ENCODE data around the gene STRN3. TPM values are rescaled to one million over a fixed set of nuclear protein-coding genes. Genes with fewer than 3 reads are reported as not detected.
A peak's percentile ranks its signal among the peaks of the same experiment; 100 is the strongest.

Gene STRN3
- total RNA-seq, 6 experiments from 2014 or later = 19.5 to 28.0 (median 21.5) TPM

- no peaks in the 10 kb centered on the region for H3K4me1 ChIP-seq
- ATAC-seq (no peak), DNase-seq (no peak)
- TF ChIP-seq, protein P1, sequence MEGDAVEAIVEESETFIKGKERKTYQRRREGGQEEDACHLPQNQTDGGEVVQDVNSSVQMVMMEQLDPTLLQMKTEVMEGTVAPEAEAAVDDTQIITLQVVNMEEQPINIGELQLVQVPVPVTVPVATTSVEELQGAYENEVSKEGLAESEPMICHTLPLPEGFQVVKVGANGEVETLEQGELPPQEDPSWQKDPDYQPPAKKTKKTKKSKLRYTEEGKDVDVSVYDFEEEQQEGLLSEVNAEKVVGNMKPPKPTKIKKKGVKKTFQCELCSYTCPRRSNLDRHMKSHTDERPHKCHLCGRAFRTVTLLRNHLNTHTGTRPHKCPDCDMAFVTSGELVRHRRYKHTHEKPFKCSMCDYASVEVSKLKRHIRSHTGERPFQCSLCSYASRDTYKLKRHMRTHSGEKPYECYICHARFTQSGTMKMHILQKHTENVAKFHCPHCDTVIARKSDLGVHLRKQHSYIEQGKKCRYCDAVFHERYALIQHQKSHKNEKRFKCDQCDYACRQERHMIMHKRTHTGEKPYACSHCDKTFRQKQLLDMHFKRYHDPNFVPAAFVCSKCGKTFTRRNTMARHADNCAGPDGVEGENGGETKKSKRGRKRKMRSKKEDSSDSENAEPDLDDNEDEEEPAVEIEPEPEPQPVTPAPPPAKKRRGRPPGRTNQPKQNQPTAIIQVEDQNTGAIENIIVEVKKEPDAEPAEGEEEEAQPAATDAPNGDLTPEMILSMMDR (IDR thresholded peaks at IDR 0.05) = no peak
- TF ChIP-seq POLR2A (IDR thresholded peaks at IDR 0.05) = no peak
- H3K27me3 ChIP-seq = no peaks in the 10 kb centered on the region
- H3K36me3 ChIP-seq = no peaks in the 10 kb centered on the region
- intact Hi-C loops (cut with DNase I) = no loop called here
- H3K9me3 ChIP-seq = no peaks in the 10 kb centered on the region
- 36% methylated on average over 1 of the region's 1 CpG for WGBS (ENCODE audit: insufficient coverage, low coverage, low lambda C conversion rate, missing lambda C conversion rate)
- no peak overlapping the region for H3K4me3 ChIP-seq
- no peak overlapping the region for H3K27ac ChIP-seq
These were observed 143.7 kb downstream of the STRN3 start for GRCh38 chr14:30882431-30882830.

DNA sequence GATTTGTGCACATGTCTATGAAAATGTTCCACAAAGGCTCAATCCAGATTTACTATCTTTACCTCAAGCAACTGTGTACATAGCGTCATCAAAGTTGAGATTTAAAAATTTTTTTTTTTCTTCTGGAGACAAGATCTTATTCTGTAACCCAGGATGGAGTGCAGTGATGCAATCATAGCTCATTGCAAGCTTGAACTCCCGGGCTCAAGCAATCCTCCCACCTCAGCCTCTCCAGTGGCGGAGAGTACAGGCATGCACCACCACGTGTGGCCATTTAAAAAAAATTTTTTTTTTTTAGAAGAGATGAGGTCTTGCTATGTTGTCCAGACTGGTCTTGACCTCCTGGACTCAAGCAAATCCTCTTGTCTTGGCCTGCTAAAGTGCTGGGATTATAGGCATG lies 149.5 kb downstream of the STRN3 start:
- H3K9me3 ChIP-seq = no peaks in the 10 kb centered on the region
- intact Hi-C loops (cut with DNase I) = no loop called here
- ATAC-seq (no peak), DNase-seq (no peak)
- TF ChIP-seq POLR2A (IDR thresholded peaks at IDR 0.05) = no peak
- TF ChIP-seq, protein P1 (IDR thresholded peaks at IDR 0.05) = no peak
- 67% methylated on average over 4 of the region's 4 CpGs for WGBS (ENCODE audit: insufficient coverage, low coverage, low lambda C conversion rate, missing lambda C conversion rate)
- H3K27me3 ChIP-seq = peaks cover 0 to 9% of the 10 kb centered on the region in 2 donors
- H3K4me1 ChIP-seq = peaks cover 0 to 18% (median 5%) of the 10 kb centered on the region in 4 donors
- no peak overlapping the region for H3K27ac ChIP-seq
- no peak overlapping the region for H3K4me3 ChIP-seq
- no peaks in the 10 kb centered on the region for H3K36me3 ChIP-seq

DNA sequence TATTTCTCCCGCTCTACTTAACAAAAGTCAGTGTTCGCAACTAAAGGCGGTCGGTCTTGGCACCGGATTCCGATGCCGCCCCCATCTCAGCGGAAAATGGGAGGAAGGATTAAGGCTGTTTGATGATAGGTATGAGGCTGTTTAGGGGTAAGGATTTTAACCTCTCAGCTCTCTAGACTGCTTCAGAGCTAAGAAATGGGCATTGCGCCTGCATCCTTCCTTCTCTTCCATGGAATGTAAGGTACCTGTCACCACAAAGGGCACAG lies 150.5 kb downstream of the STRN3 start:
- TF ChIP-seq, protein P1 (IDR thresholded peaks at IDR 0.05) = no peak
- TF ChIP-seq POLR2A (IDR thresholded peaks at IDR 0.05) = no peak
- peaks cover 0 to 9% of the 10 kb centered on the region in 2 donors for H3K27me3 ChIP-seq
- intact Hi-C loops (cut with DNase I) = no loop called here
- 54% methylated on average over 9 of the region's 9 CpGs for WGBS (ENCODE audit: insufficient coverage, low coverage, low lambda C conversion rate, missing lambda C conversion rate)
- H3K36me3 ChIP-seq = no peaks in the 10 kb centered on the region
- H3K4me1 ChIP-seq = peaks cover 0 to 18% (median 5%) of the 10 kb centered on the region in 4 donors
- no peak for DNase-seq
- H3K4me3 ChIP-seq = no peak overlapping the region
- no peaks in the 10 kb centered on the region for H3K9me3 ChIP-seq
- no peak overlapping the region for H3K27ac ChIP-seq
- ATAC-seq = no peak

GRCh38 chr14:30874999-30875787 lies 151.0 kb downstream of the STRN3 start:
- Histone ChIP-seq H3K27ac (no peak overlapping the region), H3K9me3 (no peaks in the 10 kb centered on the region), H3K36me3 (no peaks in the 10 kb centered on the region), H3K4me3 (peak overlapping the region; percentile 44 to 64 (median 48)), H3K27me3 (peaks cover 0 to 9% of the 10 kb centered on the region in 2 donors), H3K4me1 (peaks cover 0 to 18% (median 5%) of the 10 kb centered on the region in 4 donors)
- intact Hi-C loops (cut with DNase I) = no loop called here
- TF ChIP-seq POLR2A (IDR thresholded peaks at IDR 0.05) = no peak
- TF ChIP-seq, protein P1 (IDR thresholded peaks at IDR 0.05) = no peak
- DNase-seq (peak in 1 of 3 donors; percentile 20), ATAC-seq (peak; percentile 41 to 55 (median 43))
- 13% methylated on average over 7 of the region's 48 CpGs for WGBS (ENCODE audit: insufficient coverage, low coverage, low lambda C conversion rate, missing lambda C conversion rate)

Data from right lobe of liver (tissue), 6 donors.